Coronary artery (tissue), 2 donors: ENCODE results near the gene TAF5L.

Experiments
- DNase-seq: peaks from one replicate; pipeline ENCODE4 v3.0.0-alpha.2; 2017; ENCODE audit warnings: low spot score
- H3K27ac ChIP-seq, 2 donors: fragments of 200-600 bp; sonication (generic); one replicate each; pipeline ENCODE4 v1.5.1; 2016 to 2019
- H3K4me3 ChIP-seq: fragments of 200-600 bp; sonication (generic); 2 replicates; pipeline ENCODE4 v1.5.1; 2016; ENCODE audit warnings: mild to moderate bottlenecking, moderate library complexity
- TF ChIP-seq, protein P1 (sequence below): fragments of 200-600 bp; sonication (generic); IDR thresholded peaks from one replicate; pipeline ENCODE4 v1.5.1; 2019; ENCODE audit warnings: antibody characterized with exemption

The TAF5L gene

DNA sequence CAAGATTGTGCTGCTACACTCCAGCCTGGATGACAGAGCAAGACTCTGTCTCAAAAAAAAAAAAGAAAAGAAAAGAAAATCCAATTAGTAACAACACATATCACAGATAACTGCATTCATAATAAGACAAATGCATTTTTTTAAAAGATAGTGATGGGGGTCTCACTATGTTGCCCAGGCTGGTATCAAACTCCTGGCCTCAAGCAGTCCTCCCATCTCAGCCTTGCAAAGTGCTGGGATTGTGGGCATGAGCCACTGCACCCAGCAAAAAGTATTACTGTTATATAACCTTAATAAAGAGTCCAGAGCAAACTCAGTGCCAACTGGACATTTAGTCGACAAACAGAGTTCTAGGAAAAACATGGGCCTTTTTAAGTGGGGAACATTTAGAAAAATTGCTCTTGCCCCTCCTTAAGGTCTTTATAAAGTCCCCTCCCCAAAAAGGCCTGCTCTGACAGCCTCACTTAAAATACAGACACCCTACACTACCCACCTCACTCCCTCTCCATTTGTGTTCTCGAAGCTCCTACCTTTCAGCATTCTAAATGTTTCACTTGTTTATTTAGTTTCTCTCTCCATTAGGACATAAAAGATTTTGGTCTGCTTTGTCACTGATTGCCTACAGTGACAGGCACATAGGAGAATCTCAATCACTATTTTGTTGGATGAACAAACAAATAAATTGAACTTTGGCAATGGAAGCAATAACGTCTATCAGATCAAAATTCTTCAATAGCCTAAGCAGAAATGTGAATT lies 74.9 kb downstream of the TAF5L start:
- no peak for DNase-seq
- peak overlapping the region; percentile 24 to 51 for H3K27ac ChIP-seq
- TF ChIP-seq, protein P1, sequence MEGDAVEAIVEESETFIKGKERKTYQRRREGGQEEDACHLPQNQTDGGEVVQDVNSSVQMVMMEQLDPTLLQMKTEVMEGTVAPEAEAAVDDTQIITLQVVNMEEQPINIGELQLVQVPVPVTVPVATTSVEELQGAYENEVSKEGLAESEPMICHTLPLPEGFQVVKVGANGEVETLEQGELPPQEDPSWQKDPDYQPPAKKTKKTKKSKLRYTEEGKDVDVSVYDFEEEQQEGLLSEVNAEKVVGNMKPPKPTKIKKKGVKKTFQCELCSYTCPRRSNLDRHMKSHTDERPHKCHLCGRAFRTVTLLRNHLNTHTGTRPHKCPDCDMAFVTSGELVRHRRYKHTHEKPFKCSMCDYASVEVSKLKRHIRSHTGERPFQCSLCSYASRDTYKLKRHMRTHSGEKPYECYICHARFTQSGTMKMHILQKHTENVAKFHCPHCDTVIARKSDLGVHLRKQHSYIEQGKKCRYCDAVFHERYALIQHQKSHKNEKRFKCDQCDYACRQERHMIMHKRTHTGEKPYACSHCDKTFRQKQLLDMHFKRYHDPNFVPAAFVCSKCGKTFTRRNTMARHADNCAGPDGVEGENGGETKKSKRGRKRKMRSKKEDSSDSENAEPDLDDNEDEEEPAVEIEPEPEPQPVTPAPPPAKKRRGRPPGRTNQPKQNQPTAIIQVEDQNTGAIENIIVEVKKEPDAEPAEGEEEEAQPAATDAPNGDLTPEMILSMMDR = no peak
- no peak overlapping the region for H3K4me3 ChIP-seq

- TF ChIP-seq, protein P1 = no peak
Observed at GRCh38 chr1:229547542-229547941, 78.4 kb downstream of the TAF5L start.

DNA sequence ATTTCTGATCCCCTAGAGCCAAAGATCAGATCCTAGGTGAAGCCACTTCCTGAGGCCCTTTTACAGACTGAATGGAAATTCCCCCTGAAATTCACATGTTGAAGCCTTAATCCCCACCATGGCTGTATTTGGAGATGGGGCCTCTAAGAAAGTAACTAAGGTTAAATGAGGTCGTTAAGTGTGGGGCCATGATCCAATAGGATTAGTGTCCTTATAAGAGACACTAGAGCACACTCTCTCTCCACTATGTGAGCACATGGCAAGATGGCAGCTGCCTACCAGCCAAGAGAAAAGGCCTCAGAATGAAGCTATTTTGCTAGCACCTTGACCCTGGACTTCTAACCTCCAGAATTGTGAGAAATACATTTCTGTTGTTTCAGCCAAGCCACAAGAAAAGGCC lies 81.3 kb downstream of the TAF5L start:
- DNase-seq = no peak
- Histone ChIP-seq H3K27ac (no peak overlapping the region), H3K4me3 (no peak overlapping the region)
- TF ChIP-seq, protein P1 = no peak

More at GRCh38 chr1:229547542-229547941, 78.4 kb downstream of the TAF5L start:
- no peak for DNase-seq
- Histone ChIP-seq H3K27ac (no peak overlapping the region), H3K4me3 (no peak overlapping the region)
